HCT116 (cell line): ENCODE measurements around the gene OR4F3. TPM values are rescaled to one million over a fixed set of nuclear protein-coding genes. Genes with fewer than 3 reads are reported as not detected.
"Not testable (repeated sequence)": the region's sequence is repeated elsewhere in the genome, so short reads cannot be mapped to it uniquely, and the experiment has no call there.

ENCODE experiments used
- ATAC-seq: fragments of 200-7000 bp; cut with Tn5 transposase; 2 replicates; pipeline ENCODE4 v1.9.1; 2020; ENCODE audit warnings: mild to moderate bottlenecking, moderate library complexity
- Bru-seq: library from RNA; stranded (reverse); fragments of 400-500 nt; gene quantifications from one replicate; lab custom pipeline; 2021; lab: Mats Ljungman, UMichigan
- BruChase-seq, 2 experiments: library from RNA; stranded (reverse); fragments of 400-500 nt; gene quantifications; one replicate each; lab custom pipeline; 2021; lab: Mats Ljungman, UMichigan
- BruUV-seq: library from RNA; stranded (reverse); fragments of 400-500 nt; replicated peaks from 2 replicates; lab custom pipeline; 2021; lab: Mats Ljungman, UMichigan
- CTCF ChIA-PET: fragments of 300-600 bp; sonication (Branson Sonifier 250); formaldehyde crosslinking; loops from one replicate; lab custom pipeline; 2021; ENCODE audit warnings: antibody characterized with exemption; lab: Charles Lee
- POLR2A ChIA-PET: fragments of 300-600, 350-600 bp; sonication (Branson Sonifier 250); formaldehyde crosslinking; loops from one replicate; lab custom pipeline; 2021; ENCODE audit warnings: antibody characterized with exemption; lab: Charles Lee
- RAD21 ChIA-PET, 2 experiments: fragments of 300-600 bp; sonication (Branson Sonifier 250); formaldehyde crosslinking; loops; one replicate each; lab custom pipeline; 2023; ENCODE audit warnings: low total read pairs in 2 of 2; ENCODE audit not compliant: uncharacterized antibody in 2 of 2, unreplicated experiment in 2 of 2, low non-redundant PET in 1 of 2; lab: Charles Lee
- DNase-seq: peaks from one replicate; pipeline ENCODE4 v3.0.0-alpha.2; 2010; ENCODE audit warnings: low read depth, low spot score
- H2AFZ ChIP-seq: fragments of 200-600 bp; shearing (Covaris generic), sonication (generic); 2 replicates; pipeline ENCODE4 v1.6.1; 2017; ENCODE audit warnings: low read depth, mixed run types, mixed read lengths, antibody characterized with exemption, low read length; ENCODE audit not compliant: poor library complexity, severe bottlenecking
- H3K27ac ChIP-seq: 2 replicates; pipeline ENCODE4 v1.5.1; 2012; ENCODE audit warnings: low read depth, low read length
- H3K27me3 ChIP-seq: fragments of 200-600 bp; sonication (generic); 2 replicates; pipeline ENCODE4 v1.6.1; 2016; ENCODE audit warnings: mixed run types, low read length, mixed read lengths; ENCODE audit not compliant: insufficient read depth
- H3K36me3 ChIP-seq, 2 experiments: fragments of 200-500 bp in 1 of 2; fragments of 200-600 bp in 1 of 2; sonication (Bioruptor generic) in 1 of 2; sonication (generic) in 1 of 2; 2 replicates each; pipeline versions ENCODE4 v1.5.1 to v1.6.1; 2014 to 2016; ENCODE audit warnings: low read length in 2 of 2, inconsistent platforms in 1 of 2, mixed read lengths in 1 of 2, mixed run types in 1 of 2; ENCODE audit not compliant: insufficient read depth in 2 of 2, control insufficient read depth in 1 of 2
- H3K4me1 ChIP-seq, 2 experiments: fragments of 200-600 bp in 1 of 2; sonication (generic) in 1 of 2; 2 replicates each; pipeline versions ENCODE4 v1.5.1 to v1.6.1; 2012 to 2017; ENCODE audit warnings: low read length in 2 of 2, inconsistent platforms in 1 of 2, mild to moderate bottlenecking in 1 of 2, mixed read lengths in 1 of 2, mixed run types in 1 of 2, moderate library complexity in 1 of 2; ENCODE audit not compliant: insufficient read depth in 2 of 2, control insufficient read depth in 1 of 2
- H3K4me2 ChIP-seq: fragments of 200-600 bp; sonication (generic); 2 replicates; pipeline ENCODE4 v1.6.1; 2017; ENCODE audit warnings: mixed run types, low read length, mixed read lengths
- H3K4me3 ChIP-seq, 2 experiments: fragments of 200-600 bp in 1 of 2; sonication (generic) in 1 of 2; replicated peaks in 1 of 2; 2 replicates each; pipeline ENCODE4 v1.5.1; 2011 to 2016; ENCODE audit warnings: low read length in 2 of 2, control low read depth in 1 of 2, low read depth in 1 of 2, mild to moderate bottlenecking in 1 of 2, mixed read lengths in 1 of 2, mixed run types in 1 of 2
- H3K79me2 ChIP-seq: fragments of 200-600 bp; sonication (generic); 2 replicates; pipeline ENCODE4 v1.6.1; 2017; ENCODE audit warnings: mild to moderate bottlenecking, mixed run types, low read length, moderate library complexity, mixed read lengths; ENCODE audit not compliant: insufficient read depth
- H3K9ac ChIP-seq: fragments of 200-600 bp; sonication (generic); 2 replicates; pipeline ENCODE4 v1.6.1; 2016; ENCODE audit warnings: low read length, mixed read lengths
- H3K9me2 ChIP-seq: fragments of 200-600 bp; sonication (generic), shearing (Covaris generic); 2 replicates; pipeline ENCODE4 v1.6.1; 2017; ENCODE audit warnings: mixed run types, mild to moderate bottlenecking, moderate library complexity; ENCODE audit not compliant: insufficient read depth
- H3K9me3 ChIP-seq, 2 experiments: fragments of 200-500 bp in 1 of 2; fragments of 200-600 bp in 1 of 2; sonication (Bioruptor generic) in 1 of 2; sonication (generic) in 1 of 2; 2 replicates each; pipeline ENCODE4 v1.6.1; 2014 to 2017; ENCODE audit warnings: low read length in 2 of 2, mixed read lengths in 2 of 2, inconsistent platforms in 1 of 2, low read depth in 1 of 2, mild to moderate bottlenecking in 1 of 2, mixed run types in 1 of 2, moderate library complexity in 1 of 2; ENCODE audit not compliant: control insufficient read depth in 1 of 2, insufficient read depth in 1 of 2
- H4K20me1 ChIP-seq: fragments of 200-600 bp; sonication (generic), shearing (Covaris generic); 2 replicates; pipeline ENCODE4 v1.6.1; 2017; ENCODE audit warnings: mixed run types, mild to moderate bottlenecking, moderate library complexity; ENCODE audit not compliant: insufficient read depth
- intact Hi-C: fragments of 100-400 bp; cut with micrococcal nuclease; formaldehyde crosslinking; loops from 2 replicates; pipeline ENCODE4 v1.10.0; 2022
- long read RNA-seq: library from polyadenylated mRNA; unstranded; transcript quantifications from one replicate; pipeline ENCODE4 v2.0.0, GENCODE V29; 2021; ENCODE audit not compliant: unreplicated experiment
- polyA plus RNA-seq: library from polyadenylated mRNA; unstranded; fragments of >200 nt; gene quantifications from 2 replicates; pipeline ENCODE4 v1.2.1, GENCODE V29; 2012; ENCODE audit warnings: missing spikeins
- total RNA-seq: library from RNA; stranded (reverse); gene quantifications from one replicate; pipeline ENCODE4 v1.2.1, GENCODE V29; 2021; ENCODE audit not compliant: unreplicated experiment

OR4F3 gene
- total RNA-seq (not detected), Bru-seq, nascent RNA (not detected), BruChase-seq, experiment 1, labeled RNA remaining after a 6-hour chase (not detected), BruChase-seq, experiment 2, labeled RNA remaining after a 2-hour chase (not detected)
- not detected in 2 replicates for polyA plus RNA-seq
- long read RNA-seq = 0 reads

GRCh38 chr5:181366968-181367367 lies at the start of gene OR4F3:
TSS of gene OR4F3 (plus strand) at chr5:181367268.
- DNase-seq, H4K20me1 ChIP-seq, H2AFZ ChIP-seq, H3K27ac ChIP-seq, H3K79me2 ChIP-seq, H3K36me3 ChIP-seq, H3K9me2 ChIP-seq, H3K27me3 ChIP-seq, POLR2A ChIA-PET, RAD21 ChIA-PET, ATAC-seq, H3K9me3 ChIP-seq, H3K4me1 ChIP-seq, H3K9ac ChIP-seq, CTCF ChIA-PET, H3K4me2 ChIP-seq, BruUV-seq, H3K4me3 ChIP-seq, intact Hi-C loops: not testable (repeated sequence)

Other genes starting within 250 kb of the OR4F3 start
- not detected for gene OR2V1, start 236.1 kb upstream of the OR4F3 start, total RNA-seq
- not detected for gene OR2V2, start 219.7 kb upstream of the OR4F3 start, total RNA-seq
- gene TRIM7, start 162.1 kb upstream of the OR4F3 start, total RNA-seq = 30.2 TPM
- gene TRIM41, start 144.0 kb upstream of the OR4F3 start, total RNA-seq = 51.8 TPM
- gene RACK1, start 123.4 kb upstream of the OR4F3 start, total RNA-seq = 2,432 TPM
- 7.6 TPM for gene TRIM52, start 106.1 kb upstream of the OR4F3 start, total RNA-seq